ENCODE measurements around the gene FMNL2. TPM values are rescaled to one million over a fixed set of nuclear protein-coding genes. Genes with fewer than 3 reads are reported as not detected.

Gene FMNL2
- total RNA-seq, 3 donors from 2014 or later (not counting 1 experiment from before 2014, with no cell fraction given): 0.34 to 3.0 (median 0.78) TPM

DNA sequence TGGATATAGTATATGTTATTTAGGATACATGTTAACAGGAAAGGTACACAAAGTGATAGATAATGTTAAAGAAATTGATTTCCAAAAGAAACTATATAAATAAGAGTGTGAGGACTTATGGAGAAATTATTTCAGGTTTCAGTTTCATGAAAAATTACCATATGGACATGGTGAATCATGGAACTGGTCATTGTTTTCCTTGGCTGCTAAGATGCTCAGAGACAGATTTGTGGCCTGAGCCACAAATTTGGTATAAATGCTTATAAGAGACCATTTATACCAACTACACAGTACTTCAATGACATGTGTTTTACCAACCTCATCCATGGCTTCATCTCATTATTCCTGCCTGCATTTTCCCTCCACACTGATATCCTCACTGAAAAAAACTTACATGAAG lies 188.1 kb downstream of the FMNL2 start:
- Mint-ChIP-seq H3K27me3 (ENCODE audit: low read depth in 2 of 2) (peaks cover 5 to 22% of the 10 kb centered on the region in 2 donors), H3K36me3 (no peaks in the 10 kb centered on the region), H3K4me3 (no peak overlapping the region), H3K27ac (no peak overlapping the region), H3K4me1 (peaks cover 7% of the 10 kb centered on the region in 2 donors), H3K9me3 (no peaks in the 10 kb centered on the region)
- no peak overlapping the region for H3K4me3 ChIP-seq (ENCODE audit: low read length)
- intact Hi-C loops (cut with micrococcal nuclease): no loop called here
- no peak overlapping the region for H3K27ac ChIP-seq (ENCODE audit: low read length)
- H3K9me3 ChIP-seq (ENCODE audit: control insufficient read depth, insufficient read depth, low read length): no peaks in the 10 kb centered on the region
- no peaks in the 10 kb centered on the region for H3K27me3 ChIP-seq (ENCODE audit: control insufficient read depth, insufficient read depth, low read length)
- ATAC-seq (no peak), DNase-seq (no peak)
- H3K4me1 ChIP-seq (ENCODE audit: control insufficient read depth, insufficient read depth, low read length): no peaks in the 10 kb centered on the region
- TF ChIP-seq, protein P1, sequence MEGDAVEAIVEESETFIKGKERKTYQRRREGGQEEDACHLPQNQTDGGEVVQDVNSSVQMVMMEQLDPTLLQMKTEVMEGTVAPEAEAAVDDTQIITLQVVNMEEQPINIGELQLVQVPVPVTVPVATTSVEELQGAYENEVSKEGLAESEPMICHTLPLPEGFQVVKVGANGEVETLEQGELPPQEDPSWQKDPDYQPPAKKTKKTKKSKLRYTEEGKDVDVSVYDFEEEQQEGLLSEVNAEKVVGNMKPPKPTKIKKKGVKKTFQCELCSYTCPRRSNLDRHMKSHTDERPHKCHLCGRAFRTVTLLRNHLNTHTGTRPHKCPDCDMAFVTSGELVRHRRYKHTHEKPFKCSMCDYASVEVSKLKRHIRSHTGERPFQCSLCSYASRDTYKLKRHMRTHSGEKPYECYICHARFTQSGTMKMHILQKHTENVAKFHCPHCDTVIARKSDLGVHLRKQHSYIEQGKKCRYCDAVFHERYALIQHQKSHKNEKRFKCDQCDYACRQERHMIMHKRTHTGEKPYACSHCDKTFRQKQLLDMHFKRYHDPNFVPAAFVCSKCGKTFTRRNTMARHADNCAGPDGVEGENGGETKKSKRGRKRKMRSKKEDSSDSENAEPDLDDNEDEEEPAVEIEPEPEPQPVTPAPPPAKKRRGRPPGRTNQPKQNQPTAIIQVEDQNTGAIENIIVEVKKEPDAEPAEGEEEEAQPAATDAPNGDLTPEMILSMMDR (IDR thresholded peaks at IDR 0.05): no peak
- H3K36me3 ChIP-seq (ENCODE audit: control insufficient read depth, insufficient read depth, low read length): no peaks in the 10 kb centered on the region

DNA sequence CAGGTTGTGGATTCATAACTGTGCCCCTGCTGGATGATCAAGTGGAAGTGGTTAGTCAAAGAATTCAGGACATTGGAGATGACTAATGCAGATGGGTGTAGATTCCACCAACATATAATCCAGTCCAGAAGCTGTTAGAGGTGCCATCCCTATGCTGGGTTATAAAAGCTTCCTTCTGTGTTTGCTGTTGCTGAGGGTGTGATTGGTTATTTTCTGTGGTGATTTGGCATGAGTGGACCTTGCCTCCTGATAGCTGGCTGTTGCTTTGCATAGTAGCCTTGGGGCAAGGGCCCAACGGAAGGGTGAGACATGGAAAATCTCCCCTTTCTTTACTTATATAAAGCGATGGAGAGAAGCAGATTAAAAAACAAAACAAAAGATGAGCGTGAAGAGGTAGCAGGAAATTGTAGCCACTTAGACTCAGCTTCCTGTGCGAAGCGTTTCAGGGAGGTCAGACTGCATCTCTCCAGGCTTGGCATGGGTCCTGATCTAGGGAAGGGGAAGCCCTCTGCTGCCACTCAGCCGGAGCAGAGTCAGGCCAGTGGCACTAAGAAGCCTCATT lies 190.4 kb downstream of the FMNL2 start:
- Mint-ChIP-seq H3K27ac (peak overlapping the region in 1 of 2 donors; percentile 29), H3K4me3 (no peak overlapping the region), H3K9me3 (no peaks in the 10 kb centered on the region), H3K4me1 (peaks cover 7% of the 10 kb centered on the region in 2 donors), H3K27me3 (ENCODE audit: low read depth in 2 of 2) (peaks cover 0 to 11% of the 10 kb centered on the region in 2 donors), H3K36me3 (no peaks in the 10 kb centered on the region)
- peak; percentile 44 to 69 (median 50) for ATAC-seq
- no peaks in the 10 kb centered on the region for H3K9me3 ChIP-seq (ENCODE audit: control insufficient read depth, insufficient read depth, low read length)
- WGBS (ENCODE audit: insufficient coverage): 42% methylated on average over 4 of the region's 6 CpGs
- no peak for DNase-seq
- H3K27me3 ChIP-seq (ENCODE audit: control insufficient read depth, insufficient read depth, low read length): no peaks in the 10 kb centered on the region
- intact Hi-C loops (cut with micrococcal nuclease): no loop called here
- H3K4me3 ChIP-seq (ENCODE audit: low read length): no peak overlapping the region
- TF ChIP-seq, protein P1 (IDR thresholded peaks at IDR 0.05): no peak
- no peaks in the 10 kb centered on the region for H3K4me1 ChIP-seq (ENCODE audit: control insufficient read depth, insufficient read depth, low read length)
- H3K27ac ChIP-seq (ENCODE audit: low read length): no peak overlapping the region
- no peaks in the 10 kb centered on the region for H3K36me3 ChIP-seq (ENCODE audit: control insufficient read depth, insufficient read depth, low read length)

DNA sequence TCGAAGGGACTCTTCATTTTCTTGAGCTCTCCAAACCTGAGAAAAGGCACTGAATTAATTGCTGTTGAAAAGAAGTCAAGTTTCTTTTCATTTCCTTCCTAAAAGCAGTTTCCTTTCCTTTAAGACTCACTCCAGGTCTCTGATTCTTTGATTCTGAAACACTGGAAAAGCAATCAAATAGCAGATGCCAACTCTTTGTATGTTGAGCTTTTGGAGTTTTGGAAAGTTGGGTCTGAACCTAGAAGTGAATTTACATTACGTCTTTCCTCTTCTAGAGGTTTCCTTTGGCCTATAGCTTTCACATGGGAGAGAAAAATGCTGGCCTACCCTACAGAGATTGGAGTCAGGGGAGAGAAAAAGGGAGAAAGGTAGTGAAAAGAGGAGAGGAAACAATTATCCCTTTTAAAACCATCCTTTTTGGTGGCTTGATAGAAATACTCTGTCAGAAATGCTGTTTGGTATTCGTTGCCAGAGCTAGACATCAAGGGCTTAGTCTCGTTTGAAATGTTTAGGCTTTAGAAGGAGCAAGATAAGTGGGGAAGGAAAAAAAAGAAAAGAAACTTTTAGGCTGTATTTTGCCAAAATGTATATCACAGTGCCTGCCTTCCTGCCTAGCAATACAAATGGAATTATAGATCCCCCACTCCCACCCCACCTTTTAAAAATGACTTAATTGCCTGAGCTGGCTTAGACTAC lies 194.6 kb downstream of the FMNL2 start:
- Histone ChIP-seq H3K4me1 (ENCODE audit: control insufficient read depth, insufficient read depth, low read length) (no peaks in the 10 kb centered on the region), H3K4me3 (ENCODE audit: low read length) (no peak overlapping the region), H3K27ac (ENCODE audit: low read length) (no peak overlapping the region), H3K36me3 (ENCODE audit: control insufficient read depth, insufficient read depth, low read length) (no peaks in the 10 kb centered on the region), H3K27me3 (ENCODE audit: control insufficient read depth, insufficient read depth, low read length) (no peaks in the 10 kb centered on the region), H3K9me3 (ENCODE audit: control insufficient read depth, insufficient read depth, low read length) (no peaks in the 10 kb centered on the region)
- H3K27me3 Mint-ChIP-seq (ENCODE audit: low read depth in 2 of 2): peaks cover 4 to 9% of the 10 kb centered on the region in 2 donors
- no peaks in the 10 kb centered on the region for H3K9me3 Mint-ChIP-seq
- ATAC-seq (no peak), DNase-seq (no peak)
- no peak overlapping the region for H3K27ac Mint-ChIP-seq
- no peak overlapping the region for H3K4me3 Mint-ChIP-seq
- no peaks in the 10 kb centered on the region for H3K36me3 Mint-ChIP-seq
- WGBS (ENCODE audit: insufficient coverage): 93% methylated on average over 4 of the region's 4 CpGs
- intact Hi-C loops (cut with micrococcal nuclease): no loop called here
- H3K4me1 Mint-ChIP-seq: peaks cover 7% of the 10 kb centered on the region in 2 donors
- TF ChIP-seq, protein P1 (IDR thresholded peaks at IDR 0.05): no peak

Measured in natural killer cell (primary cell).